ENCODE measurements around the gene SLC1A3.
"Not testable (repeated sequence)": the region's sequence is repeated elsewhere in the genome, so short reads cannot be mapped to it uniquely, and the experiment has no call there.

- TF ChIP-seq POLR2A (IDR thresholded peaks at IDR 0.05; ENCODE audit: low read depth); CTCF (IDR thresholded peaks at IDR 0.05): not testable (repeated sequence)
Observed at GRCh38 chr5:36579858-36580257, 26.5 kb upstream of the SLC1A3 start.
